HFF-Myc (cell line): ENCODE data around the gene TPR.

Source experiments
- DNase-seq: peaks from one replicate; pipeline ENCODE4 v3.0.0-alpha.2; 2011; ENCODE audit warnings: low read depth; ENCODE audit errors: extremely low read depth
- H3K4me3 ChIP-seq: replicated peaks from 2 replicates; pipeline ENCODE4 v1.5.1; 2011; ENCODE audit warnings: low read depth, mild to moderate bottlenecking, control low read depth, low read length
- TF ChIP-seq, protein P1 (sequence below): IDR thresholded peaks from 2 replicates; pipeline ENCODE4 v1.5.1; 2012; ENCODE audit warnings: mild to moderate bottlenecking, low read depth, low read length, control low read depth; ENCODE audit errors: missing control alignments

The TPR gene

DNA sequence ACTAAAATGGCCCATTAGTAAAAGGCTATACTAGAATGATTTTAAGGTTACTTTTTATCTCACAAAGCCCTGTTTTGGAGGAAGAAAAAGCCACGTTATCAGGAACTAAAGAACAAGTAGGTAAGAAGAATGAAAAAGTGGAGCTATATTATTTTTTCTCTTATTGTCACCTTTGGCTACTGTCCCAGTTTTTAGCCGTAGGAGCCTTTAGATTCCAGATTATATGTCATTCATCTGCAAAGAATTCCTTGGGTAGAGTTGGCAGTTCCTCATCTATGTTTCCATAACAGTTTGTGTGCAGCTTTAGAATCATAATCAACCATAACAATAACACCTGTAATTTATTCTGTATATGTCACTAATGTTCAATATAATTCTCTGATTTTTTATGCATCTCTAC, 83.8 kb downstream of the TPR start:
- H3K4me3 ChIP-seq, result no peak overlapping the region
- TF ChIP-seq, protein P1, sequence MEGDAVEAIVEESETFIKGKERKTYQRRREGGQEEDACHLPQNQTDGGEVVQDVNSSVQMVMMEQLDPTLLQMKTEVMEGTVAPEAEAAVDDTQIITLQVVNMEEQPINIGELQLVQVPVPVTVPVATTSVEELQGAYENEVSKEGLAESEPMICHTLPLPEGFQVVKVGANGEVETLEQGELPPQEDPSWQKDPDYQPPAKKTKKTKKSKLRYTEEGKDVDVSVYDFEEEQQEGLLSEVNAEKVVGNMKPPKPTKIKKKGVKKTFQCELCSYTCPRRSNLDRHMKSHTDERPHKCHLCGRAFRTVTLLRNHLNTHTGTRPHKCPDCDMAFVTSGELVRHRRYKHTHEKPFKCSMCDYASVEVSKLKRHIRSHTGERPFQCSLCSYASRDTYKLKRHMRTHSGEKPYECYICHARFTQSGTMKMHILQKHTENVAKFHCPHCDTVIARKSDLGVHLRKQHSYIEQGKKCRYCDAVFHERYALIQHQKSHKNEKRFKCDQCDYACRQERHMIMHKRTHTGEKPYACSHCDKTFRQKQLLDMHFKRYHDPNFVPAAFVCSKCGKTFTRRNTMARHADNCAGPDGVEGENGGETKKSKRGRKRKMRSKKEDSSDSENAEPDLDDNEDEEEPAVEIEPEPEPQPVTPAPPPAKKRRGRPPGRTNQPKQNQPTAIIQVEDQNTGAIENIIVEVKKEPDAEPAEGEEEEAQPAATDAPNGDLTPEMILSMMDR, result no peak
- DNase-seq, result no peak

DNA sequence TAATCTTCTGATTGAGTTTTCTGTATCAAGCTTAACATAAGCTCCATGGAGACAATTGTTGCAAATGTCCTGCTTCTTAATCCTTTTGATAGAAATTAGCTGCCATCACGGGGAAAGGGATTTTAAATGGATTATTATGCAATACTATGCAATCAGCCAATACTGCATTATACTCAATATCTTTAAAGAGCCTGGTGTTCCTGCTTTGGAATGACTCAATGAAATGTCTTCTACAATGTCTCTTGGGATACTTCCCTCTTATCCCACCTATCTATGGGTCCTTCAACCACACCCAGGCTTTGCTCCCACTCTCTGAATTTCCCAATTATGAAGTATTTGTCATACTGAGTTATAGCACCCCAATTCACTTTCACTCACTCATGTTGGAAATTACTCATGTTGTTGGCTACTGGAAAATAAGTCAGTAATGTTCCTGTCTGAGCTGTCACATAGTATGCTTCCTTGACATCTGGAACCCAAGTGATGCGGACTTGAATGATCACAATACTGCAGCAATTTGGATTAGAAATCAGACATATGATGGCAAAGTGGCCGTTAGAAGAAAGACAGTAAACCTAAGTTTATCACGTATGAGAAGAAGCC, 85.0 kb downstream of the TPR start:
- TF ChIP-seq, protein P1, result no peak
- no peak overlapping the region for H3K4me3 ChIP-seq
- DNase-seq, result no peak

DNA sequence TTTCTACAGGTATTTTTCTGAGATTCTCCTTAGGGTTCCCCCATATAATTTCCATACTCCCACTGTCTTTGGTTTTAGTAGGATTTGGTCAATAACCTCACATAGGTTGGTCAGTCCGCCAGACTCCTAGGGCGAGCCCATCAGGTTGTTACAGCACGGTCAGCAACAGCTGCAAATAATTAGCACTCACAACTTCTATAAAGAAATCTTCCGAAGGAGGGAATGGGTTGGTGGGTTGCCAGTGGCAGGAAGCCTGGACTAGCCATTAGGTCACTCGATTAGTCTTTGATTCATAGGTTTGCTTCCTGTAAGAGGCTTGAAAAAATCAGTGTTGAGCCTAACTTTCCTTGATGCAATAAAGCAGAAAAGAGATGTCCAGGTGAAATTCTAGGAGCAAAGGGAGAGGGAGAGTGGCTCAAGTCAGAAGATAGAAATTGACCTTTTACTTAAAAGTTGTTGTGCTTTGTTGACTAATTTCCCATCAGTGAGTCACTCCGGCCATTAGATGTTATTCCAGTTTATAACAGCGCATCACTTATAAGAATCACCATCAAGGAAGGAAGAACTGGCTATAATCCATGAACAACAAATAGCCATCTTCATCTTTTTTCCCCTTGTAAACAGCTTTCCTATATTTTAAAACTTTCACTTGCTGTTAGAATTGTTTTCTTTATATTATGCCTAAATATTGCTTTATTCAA, 88.3 kb downstream of the TPR start:
- DNase-seq, result peak; percentile 61
- no peak overlapping the region for H3K4me3 ChIP-seq
- TF ChIP-seq, protein P1, result no peak

DNA sequence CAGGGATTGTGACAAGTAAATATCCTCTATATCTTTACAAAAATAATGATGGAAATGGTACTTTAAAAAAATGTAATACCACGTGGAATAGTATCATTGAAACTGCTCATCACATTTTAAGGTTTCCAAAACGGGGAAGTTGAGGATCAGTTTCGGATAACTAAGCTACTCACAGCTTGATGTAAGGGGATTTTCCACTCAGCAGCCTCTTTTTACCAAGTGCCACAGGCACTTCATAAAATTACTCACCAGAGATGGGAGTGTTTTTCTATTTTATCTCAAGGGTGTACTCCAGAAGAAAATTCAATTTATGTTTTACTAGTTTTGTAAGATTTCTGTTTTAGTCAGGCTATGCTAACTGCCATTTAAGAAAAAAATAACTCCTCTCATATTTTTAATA, 91.7 kb downstream of the TPR start:
- no peak for DNase-seq
- TF ChIP-seq, protein P1, result no peak
- no peak overlapping the region for H3K4me3 ChIP-seq

DNA sequence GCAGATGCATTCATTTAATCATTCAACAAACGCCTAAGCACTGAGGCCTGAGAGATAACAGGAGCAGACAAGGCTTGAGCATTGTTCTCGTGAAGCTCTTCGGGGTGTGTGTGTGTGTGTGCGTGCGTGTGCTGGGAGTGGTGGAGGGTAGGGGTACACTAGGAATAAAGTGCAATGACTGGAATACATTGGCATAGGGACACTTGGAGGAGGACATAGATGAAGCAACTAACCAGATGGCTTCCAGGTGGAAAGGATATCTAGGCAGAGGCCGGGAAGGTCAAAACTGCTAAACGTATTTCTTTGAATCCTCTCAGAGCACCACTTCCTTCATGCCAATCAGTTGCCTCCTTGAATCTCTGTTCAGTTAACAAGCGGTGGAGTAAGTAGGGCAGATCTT, 92.6 kb downstream of the TPR start:
- TF ChIP-seq, protein P1, result no peak
- no peak for DNase-seq
- H3K4me3 ChIP-seq, result no peak overlapping the region

DNA sequence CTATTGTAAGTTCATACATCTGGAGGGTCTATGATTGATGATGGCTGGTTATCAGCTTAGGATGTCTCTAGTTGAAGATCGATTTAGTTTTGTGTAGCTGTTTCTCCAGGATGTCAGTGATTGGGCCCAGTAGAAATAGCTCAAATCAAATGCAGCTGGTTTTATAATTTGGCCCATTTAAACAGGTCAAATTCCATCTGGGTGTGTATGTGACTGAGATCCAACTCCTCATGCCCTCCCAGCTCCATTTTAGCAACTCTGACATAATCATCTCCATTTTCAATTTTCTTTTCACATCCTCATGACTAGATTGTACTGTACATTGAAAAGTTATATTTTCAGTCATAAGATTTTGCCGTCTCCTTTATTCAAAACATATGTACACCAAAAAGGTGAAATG, 99.2 kb downstream of the TPR start:
- TF ChIP-seq, protein P1, result no peak
- no peak overlapping the region for H3K4me3 ChIP-seq
- no peak for DNase-seq
